H1 (cell line): ENCODE measurements around the gene RFC3. TPM values are rescaled to one million over a fixed set of nuclear protein-coding genes. Genes with fewer than 3 reads are reported as not detected.

ENCODE experiments used
- CTCF ChIA-PET: fragments of 300-600 bp; sonication (Branson Sonifier 250); formaldehyde crosslinking; loops from one replicate; lab custom pipeline; 2021; ENCODE audit not compliant: partially characterized antibody; lab: Charles Lee
- POLR2A ChIA-PET: fragments of 300-600 bp; sonication (Branson Sonifier 250); formaldehyde crosslinking; loops from one replicate; lab custom pipeline; 2021; ENCODE audit warnings: inconsistent platforms; ENCODE audit not compliant: partially characterized antibody; lab: Charles Lee
- DNase-seq, 2 experiments: peaks; one replicate each; pipeline versions ENCODE4 v3.0.0 to v3.0.0-alpha.2; 2010 to 2022; ENCODE audit warnings: low spot score in 2 of 2, low read depth in 1 of 2, mixed read lengths in 1 of 2
- FAIRE-seq: peaks from 2 replicates; lab custom pipeline; 2011; peaks lifted over from hg19 to GRCh38; lab: Jason Lieb, UNC
- H2AFZ ChIP-seq: 2 replicates; pipeline ENCODE4 v1.8.1; 2012; ENCODE audit warnings: low read length, inconsistent platforms
- H2AK5ac ChIP-seq: 2 replicates; pipeline ENCODE4 v1.6.1; 2013; ENCODE audit warnings: low read depth, low read length
- H2BK120ac ChIP-seq: replicated peaks from 2 replicates; pipeline ENCODE3; 2013; ENCODE audit warnings: low read depth, low read length, inconsistent platforms
- H2BK12ac ChIP-seq: 2 replicates; pipeline ENCODE4 v1.6.1; 2013; ENCODE audit warnings: low read depth, low read length
- H2BK15ac ChIP-seq: 2 replicates; pipeline ENCODE4 v1.6.1; 2013; ENCODE audit warnings: low read length
- H2BK20ac ChIP-seq: 2 replicates; pipeline ENCODE4 v1.6.1; 2013; ENCODE audit warnings: low read length
- H2BK5ac ChIP-seq: 2 replicates; pipeline ENCODE4 v1.6.1; 2013; ENCODE audit warnings: low read depth, low read length
- H3K14ac ChIP-seq: 2 replicates; pipeline ENCODE4 v1.6.1; 2013; ENCODE audit warnings: inconsistent platforms; ENCODE audit not compliant: insufficient read length
- H3K18ac ChIP-seq: 2 replicates; pipeline ENCODE4 v1.6.1; 2013; ENCODE audit warnings: low read length; ENCODE audit errors: extremely low read depth
- H3K23ac ChIP-seq: 2 replicates; pipeline ENCODE4 v1.6.1; 2013; ENCODE audit warnings: inconsistent platforms; ENCODE audit not compliant: insufficient read length
- H3K23me2 ChIP-seq: 2 replicates; pipeline ENCODE4 v1.6.1; 2013; ENCODE audit warnings: low read depth, low read length
- H3K27ac ChIP-seq: 2 replicates; pipeline ENCODE4 v1.6.1; 2011; ENCODE audit warnings: low read depth, low read length, inconsistent platforms
- H3K27me3 ChIP-seq, 4 experiments: replicated peaks in 1 of 4; 1 replicate in 1 of 4; 2 replicates in 3 of 4; pipeline versions ENCODE4 v1.6.1 to v1.8.1; 2011 to 2013; ENCODE audit warnings: low read length in 3 of 4, mild to moderate bottlenecking in 3 of 4, inconsistent platforms in 2 of 4, mixed read lengths in 2 of 4, moderate library complexity in 1 of 4; ENCODE audit not compliant: control insufficient read depth in 3 of 4, insufficient read depth in 3 of 4; ENCODE audit errors: extremely low read depth in 1 of 4
- H3K36me3 ChIP-seq, 4 experiments: 2 replicates each; pipeline versions ENCODE4 v1.6.1 to v1.8.1; 2011 to 2013; ENCODE audit warnings: mild to moderate bottlenecking in 4 of 4, low read length in 3 of 4, moderate library complexity in 2 of 4, control low read depth in 1 of 4, inconsistent platforms in 1 of 4; ENCODE audit not compliant: insufficient read depth in 4 of 4, control insufficient read depth in 2 of 4
- H3K4ac ChIP-seq: replicated peaks from 2 replicates; pipeline ENCODE3; 2013; ENCODE audit warnings: low read length, low read depth, mixed read lengths, inconsistent platforms; ENCODE audit not compliant: insufficient read length
- H3K4me1 ChIP-seq, 4 experiments: replicated peaks in 1 of 4; 1 replicate in 1 of 4; 2 replicates in 3 of 4; pipeline versions ENCODE4 v1.6.1 to v1.8.1; 2011 to 2013; ENCODE audit warnings: low read length in 3 of 4, inconsistent platforms in 2 of 4, mixed read lengths in 1 of 4; ENCODE audit not compliant: insufficient read depth in 4 of 4, control insufficient read depth in 3 of 4
- H3K4me2 ChIP-seq, 2 experiments: 2 replicates each; pipeline versions ENCODE4 v1.6.1 to v1.8.1; 2011 to 2013; ENCODE audit warnings: low read depth in 2 of 2, low read length in 2 of 2, control low read depth in 1 of 2, inconsistent platforms in 1 of 2, mild to moderate bottlenecking in 1 of 2; ENCODE audit not compliant: insufficient read depth in 1 of 2
- H3K4me3 ChIP-seq, 4 experiments: fragments of 200-600, 300-600 bp in 1 of 4; sonication (generic), shearing (Covaris generic), sonication (Bioruptor Twin) in 1 of 4; 2 replicates each; pipeline versions ENCODE4 v1.5.1 to v1.8.1; 2011 to 2016; ENCODE audit warnings: low read length in 4 of 4, low read depth in 3 of 4, control low read depth in 2 of 4, inconsistent platforms in 2 of 4, mild to moderate bottlenecking in 2 of 4, mixed read lengths in 1 of 4, moderate library complexity in 1 of 4; ENCODE audit not compliant: insufficient read depth in 2 of 4; ENCODE audit errors: extremely low read depth in 1 of 4
- H3K56ac ChIP-seq: replicated peaks from 2 replicates; pipeline ENCODE3; 2013; ENCODE audit warnings: low read depth, mild to moderate bottlenecking, mixed read lengths, low read length, inconsistent platforms; ENCODE audit not compliant: insufficient read length
- H3K79me1 ChIP-seq: 2 replicates; pipeline ENCODE4 v1.6.1; 2013; ENCODE audit warnings: low read depth, low read length, control low read depth
- H3K79me2 ChIP-seq, 2 experiments: 2 replicates each; pipeline versions ENCODE4 v1.6.1 to v1.8.1; 2012 to 2013; ENCODE audit warnings: low read length in 2 of 2, mild to moderate bottlenecking in 2 of 2, inconsistent platforms in 1 of 2; ENCODE audit not compliant: insufficient read depth in 2 of 2, control insufficient read depth in 1 of 2
- H3K9ac ChIP-seq, 4 experiments: replicated peaks in 1 of 4; 1 replicate in 1 of 4; 2 replicates in 3 of 4; pipeline versions ENCODE4 v1.6.1 to v1.8.1; 2011 to 2013; ENCODE audit warnings: low read depth in 3 of 4, low read length in 3 of 4, control low read depth in 2 of 4, mild to moderate bottlenecking in 2 of 4, moderate library complexity in 2 of 4, inconsistent platforms in 1 of 4; ENCODE audit errors: extremely low read depth in 1 of 4
- H3K9me3 ChIP-seq, 2 experiments: 2 replicates each; pipeline versions ENCODE4 v1.6.1 to v1.8.1; 2012 to 2013; ENCODE audit warnings: mild to moderate bottlenecking in 2 of 2, moderate library complexity in 2 of 2, control low read depth in 1 of 2, inconsistent platforms in 1 of 2, low read depth in 1 of 2, low read length in 1 of 2, mixed read lengths in 1 of 2; ENCODE audit not compliant: insufficient read depth in 2 of 2
- H4K20me1 ChIP-seq, 2 experiments: replicated peaks in 1 of 2; 2 replicates each; pipeline versions ENCODE3 to v1.8.1; 2011 to 2013; ENCODE audit warnings: inconsistent platforms in 2 of 2, low read length in 2 of 2, mild to moderate bottlenecking in 1 of 2; ENCODE audit not compliant: insufficient read depth in 2 of 2, control insufficient read depth in 1 of 2
- H4K5ac ChIP-seq: 2 replicates; pipeline ENCODE4 v1.6.1; 2013; ENCODE audit warnings: low read length, low read depth, mixed read lengths, inconsistent platforms; ENCODE audit not compliant: insufficient read length
- H4K8ac ChIP-seq: 2 replicates; pipeline ENCODE4 v1.8.0; 2013; ENCODE audit warnings: mild to moderate bottlenecking, moderate library complexity, low read length, inconsistent platforms; ENCODE audit not compliant: insufficient read depth; ENCODE audit errors: extremely low read depth
- H4K91ac ChIP-seq: replicated peaks from 2 replicates; pipeline ENCODE3; 2013; ENCODE audit warnings: low read length, mixed read lengths, inconsistent platforms; ENCODE audit not compliant: insufficient read length
- CTBP2 ChIP-seq: IDR thresholded peaks from 2 replicates; pipeline ENCODE4 v1.7.0; 2011; ENCODE audit warnings: borderline replicate concordance, mild to moderate bottlenecking, moderate library complexity, mixed read lengths, low read length; ENCODE audit not compliant: insufficient read depth, insufficient read length
- SIRT6 ChIP-seq: IDR thresholded peaks from one replicate; pipeline ENCODE4 v1.7.1; 2012; ENCODE audit warnings: low read length, inconsistent platforms
- TAF7 ChIP-seq: optimal IDR thresholded peaks from 2 replicates; pipeline ENCODE3; 2011; ENCODE audit warnings: low read depth, mild to moderate bottlenecking, inconsistent platforms, low read length, moderate library complexity, borderline replicate concordance
- WGBS, 2 experiments: shearing (Covaris generic) in 1 of 2; methylation state at CpG; one replicate each; pipeline versions ENCODE4 v1.1.6 to v1.1.7; 2013 to 2015; ENCODE audit warnings: low lambda C conversion rate in 2 of 2, mixed read lengths in 2 of 2, inconsistent platforms in 1 of 2, low coverage in 1 of 2, missing lambda C conversion rate in 1 of 2; ENCODE audit not compliant: insufficient replicate concordance in 2 of 2, insufficient coverage in 1 of 2, insufficient read length in 1 of 2; ENCODE audit errors: extremely low coverage in 1 of 2, missing lambda C conversion rate in 1 of 2; 5-methylcytosine and 5-hydroxymethylcytosine counted together
- polyA plus RNA-seq, 7 experiments: library from polyadenylated mRNA; depleted of rRNA in 3 of 7; stranded (reverse) in 5 of 7; unstranded in 2 of 7; fragments of >200 nt in 5 of 7; fragments of 200-250 nt in 2 of 7; gene quantifications; 1 replicate in 5 of 7; 2 replicates in 1 of 7; 4 replicates in 1 of 7; pipeline versions ENCODE4 v1.2.1 to v1.2.3, GENCODE V29; 2011 to 2013; ENCODE audit warnings: missing spikeins in 2 of 7, mixed read lengths in 2 of 7
- total RNA-seq: library from RNA; stranded (reverse); fragmentation: NEBNext Ultra II Directional; extraction: Animal tissue kit (Norgen Biotek cat#: 25700); gene quantifications from 2 replicates; pipeline ENCODE4 v1.2.1, GENCODE V29; 2021

RFC3 gene
- total and polyA plus RNA-seq, 2 of the 8 experiments (the other 6 are each of a cell fraction or from before 2014, with no cell fraction given), result 26.4 to 45.6 TPM

- Histone ChIP-seq H3K79me1 (0 out of 2 replicates have a peak, but pooled peaks cover 3% of the 10 kb centered on the region), H2BK15ac (no peak overlapping the region), H4K5ac (no peak overlapping the region), H3K79me2 (peaks cover 0 to 8% of the 10 kb centered on the region in 2 experiments; a peak in 1 of 4 replicates), H3K36me3 (peaks cover 12 to 83% (median 44%) of the 10 kb centered on the region in 4 experiments), H2BK20ac (no peak overlapping the region), H3K27me3 (no peaks in the 10 kb centered on the region), H3K23me2 (no peaks in the 10 kb centered on the region), H4K8ac (no peak overlapping the region), H2BK120ac (no peak overlapping the region), H4K20me1 (peaks cover 1% of the 10 kb centered on the region in 2 experiments), H3K9me3 (no peaks in the 10 kb centered on the region), H3K9ac (no peak overlapping the region), H3K27ac (no peak overlapping the region; the same call in 1 of the 2 replicates), H2AFZ (no peak overlapping the region), H3K4me2 (no peak overlapping the region), H2AK5ac (no peak overlapping the region), H3K23ac (no peak overlapping the region), H3K4me3 (no peak overlapping the region), H3K14ac (no peak overlapping the region), H3K4me1 (no peaks in the 10 kb centered on the region), H4K91ac (no peak overlapping the region), H3K56ac (no peak overlapping the region), H2BK12ac (no peak overlapping the region), H3K18ac (no peak overlapping the region), H3K4ac (no peak overlapping the region), H2BK5ac (no peak overlapping the region)
- no peak for TF ChIP-seq CTBP2
- TF ChIP-seq SIRT6, result no peak
- no peak for TF ChIP-seq TAF7
- ChIA-PET CTCF (interaction anchor here (0.9 to 1.3 kb wide), 2 partner anchors 11 to 28 kb away, joined by 3 read pairs; partner anchors contain the start of gene RFC3), POLR2A (interaction anchor here (0.8 to 2.3 kb wide), 4 partner anchors 10 to 24 kb away, joined by 3 to 19 read pairs (median 4); partner anchors contain the start of gene RFC3)
- FAIRE-seq (no peak), DNase-seq (no peak)
- 99% methylated on average over 7 of the region's 7 CpGs; no CpG with 5 or more reads in 1 of the 2 experiments for WGBS, 2 experiments
These were observed 10.6 kb downstream of the RFC3 start for GRCh38 chr13:33828431-33829129.
